HepG2 (cell line): ENCODE results near the gene COPS3. TPM values are rescaled to one million over a fixed set of nuclear protein-coding genes. Genes with fewer than 3 reads are reported as not detected.
A peak's percentile ranks its signal among the peaks of the same experiment; 100 is the strongest.

Experiments
- ARID5B ChIP-seq: IDR thresholded peaks from 2 replicates; pipeline ENCODE4 v1.4.0; 2020; ENCODE audit warnings: mild to moderate bottlenecking, missing genetic modification reagents
- DRAP1 ChIP-seq: IDR thresholded peaks from 2 replicates; pipeline ENCODE4 v1.6.1; 2016; ENCODE audit warnings: missing genetic modification reagents, missing compliant biosample characterization
- FOXO1 ChIP-seq: sonication (generic); formaldehyde crosslinking; IDR thresholded peaks from 2 replicates; pipeline ENCODE4 v1.4.0; 2020; ENCODE audit warnings: missing genetic modification reagents
- FUBP1 ChIP-seq: sonication (generic); formaldehyde crosslinking; IDR thresholded peaks from 2 replicates; pipeline ENCODE4 v1.5.1; 2020; ENCODE audit warnings: missing genetic modification reagents, mild to moderate bottlenecking, borderline replicate concordance
- KDM3A ChIP-seq: IDR thresholded peaks from 2 replicates; pipeline ENCODE4 v1.6.1; 2018; ENCODE audit warnings: low read depth, missing compliant biosample characterization
- KDM5B ChIP-seq: sonication (generic); formaldehyde crosslinking; IDR thresholded peaks from 2 replicates; pipeline ENCODE4 v1.4.0; 2020; ENCODE audit warnings: missing genetic modification reagents, mild to moderate bottlenecking, borderline replicate concordance
- NAIF1 ChIP-seq: sonication (generic); formaldehyde crosslinking; IDR thresholded peaks from 2 replicates; pipeline ENCODE4 v1.5.0; 2020; ENCODE audit warnings: mild to moderate bottlenecking, missing genetic modification reagents, borderline replicate concordance
- RBFOX2 ChIP-seq: fragments of 200-400 bp; formaldehyde crosslinking; IDR thresholded peaks from 2 replicates; pipeline ENCODE4 v1.6.1; 2017; ENCODE audit warnings: low read depth, mild to moderate bottlenecking, low read length
- SALL1 ChIP-seq: sonication (generic); formaldehyde crosslinking; IDR thresholded peaks from 2 replicates; pipeline ENCODE4 v1.8.0; 2022; ENCODE audit warnings: mild to moderate bottlenecking, missing genetic modification reagents
- SAP130 ChIP-seq: IDR thresholded peaks from 2 replicates; pipeline ENCODE4 v1.6.1; 2016; ENCODE audit warnings: low read depth
- SRSF9 ChIP-seq: fragments of 200-400 bp; formaldehyde crosslinking; IDR thresholded peaks from 2 replicates; pipeline ENCODE4 v1.6.1; 2018; ENCODE audit warnings: borderline replicate concordance, mild to moderate bottlenecking, low read depth, low read length; ENCODE audit not compliant: insufficient read depth, poor library complexity, severe bottlenecking
- TCF7 ChIP-seq: sonication (generic); IDR thresholded peaks from 2 replicates; pipeline ENCODE4 v1.6.1; 2016; ENCODE audit warnings: antibody characterized with exemption, low read depth
- ZBTB1 ChIP-seq: sonication (generic); formaldehyde crosslinking; IDR thresholded peaks from 2 replicates; pipeline ENCODE4 v1.4.0; 2020; ENCODE audit warnings: missing genetic modification reagents, borderline replicate concordance
- ZNF17 ChIP-seq: sonication (generic); formaldehyde crosslinking; IDR thresholded peaks from 2 replicates; pipeline ENCODE4 v1.5.0; 2020; ENCODE audit warnings: mild to moderate bottlenecking, missing genetic modification reagents
- ZNF251 ChIP-seq: sonication (generic); formaldehyde crosslinking; IDR thresholded peaks from 2 replicates; pipeline ENCODE4 v1.9.0; 2021; ENCODE audit warnings: mild to moderate bottlenecking, missing genetic modification reagents
- ZNF280D ChIP-seq: sonication (generic); formaldehyde crosslinking; IDR thresholded peaks from 2 replicates; pipeline ENCODE4 v1.5.1; 2020; ENCODE audit warnings: mild to moderate bottlenecking, missing genetic modification reagents
- ZNF331 ChIP-seq: sonication (generic); formaldehyde crosslinking; IDR thresholded peaks from 2 replicates; pipeline ENCODE4 v1.4.0; 2020; ENCODE audit warnings: missing genetic modification reagents
- ZNF34 ChIP-seq: sonication (generic); formaldehyde crosslinking; IDR thresholded peaks from 2 replicates; pipeline ENCODE4 v1.4.0; 2020; ENCODE audit warnings: mild to moderate bottlenecking, missing genetic modification reagents, borderline replicate concordance
- ZNF552 ChIP-seq: sonication (generic); formaldehyde crosslinking; IDR thresholded peaks from 2 replicates; pipeline ENCODE4 v1.9.0; 2022; ENCODE audit warnings: missing genetic modification reagents, mild to moderate bottlenecking, borderline replicate concordance
- ZNF891 ChIP-seq: sonication (generic); formaldehyde crosslinking; IDR thresholded peaks from 2 replicates; pipeline ENCODE4 v1.5.0; 2020; ENCODE audit warnings: mild to moderate bottlenecking, missing genetic modification reagents
- polyA plus RNA-seq, 8 experiments: library from polyadenylated mRNA; depleted of rRNA in 3 of 8; stranded (reverse) in 7 of 8; unstranded in 1 of 8; fragments of >200 nt; fragmentation: Illumina TruSeq in 4 of 8; extraction: Trizol in 4 of 8; gene quantifications; 2 replicates each; pipeline versions ENCODE4 v1.2.1 to v1.2.3, GENCODE V29; 2011 to 2016; ENCODE audit warnings: low read depth in 4 of 8, missing spikeins in 1 of 8, mixed read lengths in 1 of 8; ENCODE audit not compliant: insufficient read depth in 1 of 8
- total RNA-seq, 5 experiments: library from RNA; depleted of rRNA; stranded (reverse); fragments of >200 nt; fragmentation: Illumina TruSeq; extraction: Trizol; gene quantifications; 2 replicates each; pipeline ENCODE4 v1.2.3, GENCODE V29; 2016; ENCODE audit warnings: low read depth in 1 of 5

COPS3 gene
- total and polyA plus RNA-seq, 2 of the 13 experiments (the other 11 are each of a cell fraction or from before 2014, with no cell fraction given): 46.3 to 103 TPM

GRCh38 chr17:17237026-17237799 is 43.8 kb downstream of the COPS3 start, which contains the start of gene FLCN (continued):
- no peak for TF ChIP-seq DRAP1
- TF ChIP-seq FOXO1 (CRISPR knock-in tag): no peak
- TF ChIP-seq KDM3A (CRISPR knock-in tag): 0 out of 2 replicates have a peak, but pooled peaks have one; percentile 26
- TF ChIP-seq NAIF1 (CRISPR knock-in tag): no peak
- no peak for TF ChIP-seq ZNF552 (CRISPR knock-in tag)
- no peak for TF ChIP-seq ZNF280D
- TF ChIP-seq RBFOX2: peak; percentile 88
- no peak for TF ChIP-seq ZNF34
- TF ChIP-seq ZNF331: no peak
- TF ChIP-seq TCF7: no peak
- no peak for TF ChIP-seq ZNF251 (CRISPR knock-in tag)
- TF ChIP-seq ZBTB1 (CRISPR knock-in tag): no peak
- peak; percentile 64; the same call in 1 of the 2 replicates for TF ChIP-seq ZNF891 (CRISPR knock-in tag)
- TF ChIP-seq SRSF9: no peak
- peak; percentile 80 for TF ChIP-seq SAP130 (CRISPR knock-in tag)
- 0 out of 2 replicates have a peak, but pooled peaks have one; percentile 35 for TF ChIP-seq ZNF17 (CRISPR knock-in tag)
- TF ChIP-seq FUBP1 (CRISPR knock-in tag): no peak
- 0 out of 2 replicates have a peak, but pooled peaks have one; percentile 42 for TF ChIP-seq KDM5B (CRISPR knock-in tag)
- TF ChIP-seq SALL1 (CRISPR knock-in tag): peak; percentile 68
- TF ChIP-seq ARID5B (CRISPR knock-in tag): peak; percentile 29
